ENCODE results near the gene UGT2A1. TPM values are rescaled to one million over a fixed set of nuclear protein-coding genes. Genes with fewer than 3 reads are reported as not detected.
"Not testable (repeated sequence)": the region's sequence is repeated elsewhere in the genome, so short reads cannot be mapped to it uniquely, and the experiment has no call there.

UGT2A1 gene
- total RNA-seq, 1 donor from 2014 or later, result not detected

DNA sequence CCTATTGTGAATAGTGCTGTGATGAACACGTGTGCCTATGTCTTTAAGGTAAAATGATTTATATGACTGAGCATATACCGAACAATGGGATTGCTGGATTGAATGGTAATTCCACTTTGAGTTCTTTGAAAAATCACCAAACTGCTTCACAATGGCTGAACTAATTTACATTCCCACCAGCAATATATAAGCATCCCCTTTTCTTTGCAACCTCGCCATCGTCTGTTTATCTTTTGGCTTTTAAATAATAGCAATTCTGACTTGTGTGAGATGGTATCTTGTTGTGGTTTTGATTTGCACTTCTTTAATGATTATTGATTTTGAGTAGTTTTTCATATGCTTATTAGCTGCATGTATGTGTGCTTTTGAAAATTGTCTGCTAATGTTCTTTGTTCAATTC lies 31.8 kb upstream of the UGT2A1 start:
- H3K9me3 ChIP-seq, result no peaks in the 10 kb centered on the region
- H3K27ac ChIP-seq, result no peak overlapping the region
- intact Hi-C loops (cut with DNase I), result no loop called here
- no peaks in the 10 kb centered on the region for H3K36me3 ChIP-seq
- H3K4me3 ChIP-seq, result no peak overlapping the region
- no peaks in the 10 kb centered on the region for H3K27me3 ChIP-seq
- no peaks in the 10 kb centered on the region for H3K4me1 ChIP-seq
- no peak for DNase-seq (ENCODE audit: extremely low spot score in 2 of 2)
- TF ChIP-seq, protein P1, sequence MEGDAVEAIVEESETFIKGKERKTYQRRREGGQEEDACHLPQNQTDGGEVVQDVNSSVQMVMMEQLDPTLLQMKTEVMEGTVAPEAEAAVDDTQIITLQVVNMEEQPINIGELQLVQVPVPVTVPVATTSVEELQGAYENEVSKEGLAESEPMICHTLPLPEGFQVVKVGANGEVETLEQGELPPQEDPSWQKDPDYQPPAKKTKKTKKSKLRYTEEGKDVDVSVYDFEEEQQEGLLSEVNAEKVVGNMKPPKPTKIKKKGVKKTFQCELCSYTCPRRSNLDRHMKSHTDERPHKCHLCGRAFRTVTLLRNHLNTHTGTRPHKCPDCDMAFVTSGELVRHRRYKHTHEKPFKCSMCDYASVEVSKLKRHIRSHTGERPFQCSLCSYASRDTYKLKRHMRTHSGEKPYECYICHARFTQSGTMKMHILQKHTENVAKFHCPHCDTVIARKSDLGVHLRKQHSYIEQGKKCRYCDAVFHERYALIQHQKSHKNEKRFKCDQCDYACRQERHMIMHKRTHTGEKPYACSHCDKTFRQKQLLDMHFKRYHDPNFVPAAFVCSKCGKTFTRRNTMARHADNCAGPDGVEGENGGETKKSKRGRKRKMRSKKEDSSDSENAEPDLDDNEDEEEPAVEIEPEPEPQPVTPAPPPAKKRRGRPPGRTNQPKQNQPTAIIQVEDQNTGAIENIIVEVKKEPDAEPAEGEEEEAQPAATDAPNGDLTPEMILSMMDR (IDR thresholded peaks at IDR 0.05), result no peak
- no peak for TF ChIP-seq POLR2AphosphoS5 (IDR thresholded peaks at IDR 0.05; ENCODE audit: insufficient read depth in 1 of 2, low read depth in 1 of 2)
- TF ChIP-seq POLR2A (IDR thresholded peaks at IDR 0.05), result no peak

DNA sequence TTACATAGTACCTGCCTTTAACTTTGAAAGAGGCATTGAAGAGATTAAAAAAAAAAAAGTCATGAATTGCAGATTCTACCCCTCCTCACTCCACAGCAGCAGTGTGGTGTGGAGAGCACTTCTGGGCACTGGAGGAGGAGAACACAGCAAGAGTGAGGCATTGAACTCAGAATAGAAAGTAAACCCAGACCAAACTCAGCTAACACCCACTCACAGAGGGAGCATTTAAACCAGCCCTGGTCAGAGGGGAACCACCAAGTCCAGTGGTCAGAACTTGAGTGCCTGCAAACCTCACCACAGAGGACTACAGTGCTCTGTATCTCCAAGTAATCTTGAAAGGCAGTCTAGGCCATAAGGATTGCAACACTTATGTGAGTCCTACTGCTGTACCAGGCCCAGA lies 15.6 kb upstream of the UGT2A1 start:
- Histone ChIP-seq H3K27ac (no peak overlapping the region), H3K4me3 (no peak overlapping the region), H3K9me3 (no peaks in the 10 kb centered on the region), H3K4me1 (no peaks in the 10 kb centered on the region), H3K36me3 (no peaks in the 10 kb centered on the region), H3K27me3 (no peaks in the 10 kb centered on the region)
- DNase-seq (ENCODE audit: extremely low spot score in 2 of 2), result no peak
- intact Hi-C loops (cut with DNase I), result no loop called here
- TF ChIP-seq POLR2A (IDR thresholded peaks at IDR 0.05) (no peak), POLR2AphosphoS5 (IDR thresholded peaks at IDR 0.05; ENCODE audit: insufficient read depth in 1 of 2, low read depth in 1 of 2) (no peak)
- TF ChIP-seq, protein P1 (IDR thresholded peaks at IDR 0.05), result no peak

DNA sequence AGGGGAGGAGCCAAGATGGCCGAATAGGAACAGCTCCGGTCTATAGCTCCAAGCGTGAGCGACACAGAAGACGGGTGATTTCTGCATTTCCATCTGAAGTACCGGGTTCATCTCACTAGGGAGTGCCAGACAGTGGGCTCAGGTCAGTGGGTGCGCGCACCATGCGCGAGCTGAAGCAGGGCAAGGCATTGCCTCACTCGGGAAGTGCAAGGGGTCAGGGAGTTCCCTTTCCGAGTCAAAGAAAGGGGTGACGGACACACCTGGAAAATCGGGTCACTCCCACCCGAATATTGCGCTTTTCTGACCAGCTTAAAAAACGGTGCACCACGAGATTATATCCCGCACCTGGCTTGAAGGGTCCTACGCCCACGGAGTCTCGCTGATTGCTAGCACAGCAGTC lies 11.0 kb upstream of the UGT2A1 start:
- H3K4me3 ChIP-seq, H3K36me3 ChIP-seq: not testable (repeated sequence)

DNA sequence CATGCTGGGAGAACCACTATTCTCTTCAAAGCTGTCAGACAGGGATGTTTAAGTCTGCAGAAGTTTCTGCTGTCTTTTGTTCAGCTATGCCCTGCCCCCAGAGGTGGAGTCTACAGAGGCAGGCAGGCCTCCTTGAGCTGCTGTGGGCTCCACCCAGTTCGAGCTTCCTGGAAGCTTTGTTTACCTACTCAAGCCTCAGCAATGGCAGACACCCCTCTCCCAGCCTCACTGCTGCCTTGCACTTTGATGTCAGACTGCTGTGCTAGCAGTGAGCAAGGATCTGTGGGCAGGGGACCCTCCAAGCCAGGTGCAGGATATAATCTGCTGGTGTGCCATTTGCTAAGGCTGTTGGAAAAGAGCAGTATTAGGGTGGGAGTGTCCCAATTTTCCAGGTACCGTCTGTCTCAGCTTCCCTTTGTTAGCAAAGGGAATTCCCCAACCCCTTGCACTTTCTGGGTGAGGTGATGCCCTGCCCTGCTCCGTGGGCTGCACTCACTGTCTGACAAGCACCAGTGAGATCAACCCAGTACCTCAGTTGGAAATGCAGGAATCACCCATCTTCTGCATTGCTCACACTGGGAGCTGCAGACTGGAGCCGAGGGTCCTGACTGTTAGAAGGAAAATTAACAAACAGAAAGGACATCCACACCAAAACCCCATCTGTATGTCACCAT lies 8.2 kb upstream of the UGT2A1 start:
- DNase-seq (ENCODE audit: extremely low spot score in 2 of 2); intact Hi-C loops (cut with DNase I); H3K27me3 ChIP-seq; H3K36me3 ChIP-seq; H3K4me3 ChIP-seq; H3K4me1 ChIP-seq; H3K9me3 ChIP-seq; H3K27ac ChIP-seq: not testable (repeated sequence)

More for the DNA sequence above, 11.0 kb upstream of the UGT2A1 start:
- H3K27ac ChIP-seq; intact Hi-C loops (cut with DNase I); H3K27me3 ChIP-seq; DNase-seq (ENCODE audit: extremely low spot score in 2 of 2); H3K9me3 ChIP-seq; H3K4me1 ChIP-seq: not testable (repeated sequence)

DNA sequence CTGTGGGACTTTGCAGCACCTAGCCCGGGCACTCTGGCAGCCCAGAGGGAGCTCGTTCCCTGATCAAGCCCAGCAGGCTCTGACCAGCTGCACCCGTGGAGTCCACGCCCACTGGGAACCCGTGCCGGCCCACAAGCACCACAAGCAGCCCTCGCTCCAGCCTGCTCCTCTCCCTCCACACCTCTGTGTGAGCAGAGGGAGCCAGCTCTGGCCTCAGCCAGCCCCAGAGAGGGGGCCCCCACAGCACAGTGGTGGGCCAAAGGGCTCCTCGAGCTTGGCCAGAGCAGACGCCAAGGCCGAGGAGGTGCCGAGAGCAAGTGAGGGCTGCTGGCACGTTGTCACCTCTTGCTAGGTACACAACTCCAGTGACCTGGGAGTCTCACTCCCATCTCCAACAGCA lies 5.1 kb upstream of the UGT2A1 start:
- no peak for DNase-seq (ENCODE audit: extremely low spot score in 2 of 2)
- Histone ChIP-seq H3K4me1 (no peaks in the 10 kb centered on the region), H3K27ac (no peak overlapping the region), H3K9me3 (no peaks in the 10 kb centered on the region), H3K27me3 (no peaks in the 10 kb centered on the region), H3K4me3 (no peak overlapping the region), H3K36me3 (no peaks in the 10 kb centered on the region)
- intact Hi-C loops (cut with DNase I), result no loop called here
- TF ChIP-seq POLR2A (IDR thresholded peaks at IDR 0.05), result no peak
- TF ChIP-seq POLR2AphosphoS5 (IDR thresholded peaks at IDR 0.05; ENCODE audit: insufficient read depth in 1 of 2, low read depth in 1 of 2), result no peak
- TF ChIP-seq, protein P1 (IDR thresholded peaks at IDR 0.05), result no peak

DNA sequence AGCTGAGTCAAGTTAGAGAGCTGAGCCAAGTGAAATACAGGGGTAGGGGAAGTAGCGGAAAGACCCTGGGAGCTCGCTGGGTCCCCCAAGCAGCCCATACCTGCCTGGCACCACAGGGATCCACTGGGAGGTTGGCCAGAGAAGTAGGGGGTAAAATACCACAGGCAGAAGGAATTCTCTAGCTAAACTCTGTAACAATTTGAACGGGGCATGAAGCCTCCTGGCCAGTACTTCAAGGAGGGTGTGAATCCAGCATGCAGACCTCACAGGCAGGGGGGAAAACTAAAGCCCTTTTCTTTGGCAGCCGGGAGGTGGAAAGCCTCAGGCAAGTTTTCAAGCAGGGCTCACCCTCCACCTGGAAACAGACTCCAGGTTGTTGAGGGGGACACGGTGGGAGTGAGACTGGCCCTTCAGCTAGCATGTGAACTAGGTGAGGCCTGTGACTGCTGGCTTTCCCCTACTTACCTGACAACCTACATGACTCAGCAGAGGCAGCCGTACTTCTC lies 3.7 kb upstream of the UGT2A1 start:
- no peak for DNase-seq (ENCODE audit: extremely low spot score in 2 of 2)
- H3K27me3 ChIP-seq, result no peaks in the 10 kb centered on the region
- H3K27ac ChIP-seq, result no peak overlapping the region
- no peaks in the 10 kb centered on the region for H3K9me3 ChIP-seq
- intact Hi-C loops (cut with DNase I), result no loop called here
- TF ChIP-seq, protein P1 (IDR thresholded peaks at IDR 0.05), result no peak
- H3K4me1 ChIP-seq, result no peaks in the 10 kb centered on the region
- H3K36me3 ChIP-seq, result no peaks in the 10 kb centered on the region
- H3K4me3 ChIP-seq, result no peak overlapping the region
